HepG2 (cell line): ENCODE data around the gene PRR5L. TPM values are rescaled to one million over a fixed set of nuclear protein-coding genes. Genes with fewer than 3 reads are reported as not detected.

Source experiments
- ERF ChIP-seq: IDR thresholded peaks from 2 replicates; pipeline ENCODE4 v1.6.1; 2018; ENCODE audit warnings: missing biosample characterization, missing genetic modification reagents
- HOXA7 ChIP-seq: sonication (generic); formaldehyde crosslinking; IDR thresholded peaks from 2 replicates; pipeline ENCODE4 v1.8.1; 2022; ENCODE audit warnings: mild to moderate bottlenecking, missing genetic modification reagents, moderate library complexity
- HOXD1 ChIP-seq: sonication (generic); formaldehyde crosslinking; IDR thresholded peaks from 2 replicates; pipeline ENCODE4 v1.5.0; 2020; ENCODE audit warnings: missing genetic modification reagents
- MAFF ChIP-seq: IDR thresholded peaks from 2 replicates; pipeline ENCODE4 v1.6.1; 2011; ENCODE audit warnings: low read depth, low read length, improper control_type of control experiment
- TBX2 ChIP-seq: sonication (generic); formaldehyde crosslinking; IDR thresholded peaks from 2 replicates; pipeline ENCODE4 v1.5.0; 2020; ENCODE audit warnings: missing genetic modification reagents, mild to moderate bottlenecking, borderline replicate concordance
- ZMYM4 ChIP-seq: sonication (generic); formaldehyde crosslinking; IDR thresholded peaks from 2 replicates; pipeline ENCODE4 v1.8.1; 2023; ENCODE audit warnings: mild to moderate bottlenecking, missing genetic modification reagents
- ZNF33A ChIP-seq: sonication (generic); formaldehyde crosslinking; IDR thresholded peaks from 2 replicates; pipeline ENCODE4 v1.5.1; 2020; ENCODE audit warnings: missing genetic modification reagents, mild to moderate bottlenecking, moderate library complexity, borderline replicate concordance
- ZNF432 ChIP-seq: sonication (generic); formaldehyde crosslinking; IDR thresholded peaks from 2 replicates; pipeline ENCODE4 v1.5.0; 2020; ENCODE audit warnings: missing genetic modification reagents, mild to moderate bottlenecking, borderline replicate concordance
- ZNF569 ChIP-seq: sonication (generic); formaldehyde crosslinking; IDR thresholded peaks from 2 replicates; pipeline ENCODE4 v1.5.0; 2020; ENCODE audit warnings: mild to moderate bottlenecking, missing genetic modification reagents, moderate library complexity, borderline replicate concordance
- ZNF674 ChIP-seq: sonication (generic); formaldehyde crosslinking; IDR thresholded peaks from 2 replicates; pipeline ENCODE4 v1.5.0; 2020; ENCODE audit warnings: low read depth, mild to moderate bottlenecking, missing genetic modification reagents
- polyA plus RNA-seq, 8 experiments: library from polyadenylated mRNA; depleted of rRNA in 3 of 8; stranded (reverse) in 7 of 8; unstranded in 1 of 8; fragments of >200 nt; fragmentation: Illumina TruSeq in 4 of 8; extraction: Trizol in 4 of 8; gene quantifications; 2 replicates each; pipeline versions ENCODE4 v1.2.1 to v1.2.3, GENCODE V29; 2011 to 2016; ENCODE audit warnings: low read depth in 4 of 8, missing spikeins in 1 of 8, mixed read lengths in 1 of 8; ENCODE audit not compliant: insufficient read depth in 1 of 8
- total RNA-seq, 5 experiments: library from RNA; depleted of rRNA; stranded (reverse); fragments of >200 nt; fragmentation: Illumina TruSeq; extraction: Trizol; gene quantifications; 2 replicates each; pipeline ENCODE4 v1.2.3, GENCODE V29; 2016; ENCODE audit warnings: low read depth in 1 of 5
- TF ChIP-seq, protein P1 (sequence below), 2 experiments: sonication (generic) in 1 of 2; formaldehyde crosslinking in 1 of 2; IDR thresholded peaks; 2 replicates each; pipeline versions ENCODE4 v1.5.1 to v1.6.1; 2011 to 2020; ENCODE audit warnings: borderline replicate concordance in 1 of 2, low read depth in 1 of 2, low read length in 1 of 2, mild to moderate bottlenecking in 1 of 2, missing genetic modification reagents in 1 of 2, moderate library complexity in 1 of 2
- TF ChIP-seq, protein P2 (sequence below): sonication (generic); formaldehyde crosslinking; IDR thresholded peaks from 2 replicates; pipeline ENCODE4 v1.4.0; 2020; ENCODE audit warnings: missing genetic modification reagents
- TF ChIP-seq, protein P3 (sequence below): sonication (generic); formaldehyde crosslinking; IDR thresholded peaks from 2 replicates; pipeline ENCODE4 v1.9.0; 2021; ENCODE audit warnings: missing genetic modification reagents, mild to moderate bottlenecking, borderline replicate concordance
- TF ChIP-seq, protein P4 (sequence below): sonication (generic); formaldehyde crosslinking; IDR thresholded peaks from 2 replicates; pipeline ENCODE4 v1.5.0; 2020; ENCODE audit warnings: missing genetic modification reagents, mild to moderate bottlenecking, borderline replicate concordance
- TF ChIP-seq, protein P5 (sequence below): sonication (generic); formaldehyde crosslinking; IDR thresholded peaks from 2 replicates; pipeline ENCODE4 v1.4.0; 2020; ENCODE audit warnings: missing genetic modification reagents

Gene PRR5L
- total and polyA plus RNA-seq, 2 of the 13 experiments (the other 11 are each of a cell fraction or from before 2014, with no cell fraction given): 0.16 TPM; not detected in 1

DNA sequence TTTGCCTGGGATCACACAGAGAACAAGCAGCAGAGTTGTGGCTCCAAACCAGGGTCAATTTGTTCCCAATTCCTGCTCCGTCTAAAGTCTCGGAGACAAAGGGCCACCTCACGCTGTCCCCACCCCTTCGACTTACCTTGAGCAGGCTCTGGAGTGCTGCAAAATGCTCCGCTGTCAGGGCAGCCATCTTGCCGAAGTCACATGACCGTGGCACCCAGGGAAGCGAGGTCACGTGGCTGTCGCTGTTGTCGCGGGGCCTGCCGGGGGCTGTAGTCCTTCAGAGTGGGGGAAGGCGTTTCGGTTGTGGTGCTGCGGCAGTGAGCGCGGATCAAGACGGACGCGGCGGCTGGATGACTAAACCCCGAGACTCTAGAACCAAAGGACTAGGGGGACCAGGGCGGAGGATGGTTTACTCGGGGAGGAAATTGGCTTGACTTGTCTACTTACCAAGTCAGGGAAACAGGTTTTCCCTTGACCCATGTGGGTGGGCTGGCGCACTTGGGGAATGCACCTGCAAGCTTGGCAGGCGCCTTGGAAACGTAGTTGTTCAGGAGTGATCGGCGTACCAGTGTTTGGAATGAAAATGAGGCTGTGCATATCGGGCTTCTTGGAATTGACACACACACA, 6.7 kb upstream of the PRR5L start, which contains the start of gene COMMD9 (continued):
- TF ChIP-seq, protein P1, sequence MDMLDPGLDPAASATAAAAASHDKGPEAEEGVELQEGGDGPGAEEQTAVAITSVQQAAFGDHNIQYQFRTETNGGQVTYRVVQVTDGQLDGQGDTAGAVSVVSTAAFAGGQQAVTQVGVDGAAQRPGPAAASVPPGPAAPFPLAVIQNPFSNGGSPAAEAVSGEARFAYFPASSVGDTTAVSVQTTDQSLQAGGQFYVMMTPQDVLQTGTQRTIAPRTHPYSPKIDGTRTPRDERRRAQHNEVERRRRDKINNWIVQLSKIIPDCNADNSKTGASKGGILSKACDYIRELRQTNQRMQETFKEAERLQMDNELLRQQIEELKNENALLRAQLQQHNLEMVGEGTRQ (IDR thresholded peaks at IDR 0.05; ENCODE audit: low read depth, low read length): peak; percentile 99
- TF ChIP-seq, protein P1 (CRISPR knock-in tag; IDR thresholded peaks at IDR 0.05; ENCODE audit: borderline replicate concordance): peak; percentile 100
- TF ChIP-seq HOXA7 (CRISPR knock-in tag) (no peak), HOXD1 (0 out of 2 replicates have a peak, but pooled peaks have one; percentile 47), MAFF (no peak), ZMYM4 (CRISPR knock-in tag) (peak; percentile 76), ZNF432 (CRISPR knock-in tag) (no peak), ZNF569 (CRISPR knock-in tag) (no peak), ZNF674 (CRISPR knock-in tag) (no peak), ZNF33A (no peak), TBX2 (CRISPR knock-in tag) (peak; percentile 48; the same call in 1 of the 2 replicates), ERF (CRISPR knock-in tag) (peak; percentile 84)
- TF ChIP-seq, protein P2, sequence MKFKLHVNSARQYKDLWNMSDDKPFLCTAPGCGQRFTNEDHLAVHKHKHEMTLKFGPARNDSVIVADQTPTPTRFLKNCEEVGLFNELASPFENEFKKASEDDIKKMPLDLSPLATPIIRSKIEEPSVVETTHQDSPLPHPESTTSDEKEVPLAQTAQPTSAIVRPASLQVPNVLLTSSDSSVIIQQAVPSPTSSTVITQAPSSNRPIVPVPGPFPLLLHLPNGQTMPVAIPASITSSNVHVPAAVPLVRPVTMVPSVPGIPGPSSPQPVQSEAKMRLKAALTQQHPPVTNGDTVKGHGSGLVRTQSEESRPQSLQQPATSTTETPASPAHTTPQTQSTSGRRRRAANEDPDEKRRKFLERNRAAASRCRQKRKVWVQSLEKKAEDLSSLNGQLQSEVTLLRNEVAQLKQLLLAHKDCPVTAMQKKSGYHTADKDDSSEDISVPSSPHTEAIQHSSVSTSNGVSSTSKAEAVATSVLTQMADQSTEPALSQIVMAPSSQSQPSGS (CRISPR knock-in tag): peak; percentile 78; the same call in 1 of the 2 replicates
- TF ChIP-seq, protein P3, sequence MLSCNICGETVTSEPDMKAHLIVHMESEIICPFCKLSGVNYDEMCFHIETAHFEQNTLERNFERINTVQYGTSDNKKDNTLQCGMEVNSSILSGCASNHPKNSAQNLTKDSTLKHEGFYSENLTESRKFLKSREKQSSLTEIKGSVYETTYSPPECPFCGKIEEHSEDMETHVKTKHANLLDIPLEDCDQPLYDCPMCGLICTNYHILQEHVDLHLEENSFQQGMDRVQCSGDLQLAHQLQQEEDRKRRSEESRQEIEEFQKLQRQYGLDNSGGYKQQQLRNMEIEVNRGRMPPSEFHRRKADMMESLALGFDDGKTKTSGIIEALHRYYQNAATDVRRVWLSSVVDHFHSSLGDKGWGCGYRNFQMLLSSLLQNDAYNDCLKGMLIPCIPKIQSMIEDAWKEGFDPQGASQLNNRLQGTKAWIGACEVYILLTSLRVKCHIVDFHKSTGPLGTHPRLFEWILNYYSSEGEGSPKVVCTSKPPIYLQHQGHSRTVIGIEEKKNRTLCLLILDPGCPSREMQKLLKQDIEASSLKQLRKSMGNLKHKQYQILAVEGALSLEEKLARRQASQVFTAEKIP (CRISPR knock-in tag): no peak
- TF ChIP-seq, protein P4, sequence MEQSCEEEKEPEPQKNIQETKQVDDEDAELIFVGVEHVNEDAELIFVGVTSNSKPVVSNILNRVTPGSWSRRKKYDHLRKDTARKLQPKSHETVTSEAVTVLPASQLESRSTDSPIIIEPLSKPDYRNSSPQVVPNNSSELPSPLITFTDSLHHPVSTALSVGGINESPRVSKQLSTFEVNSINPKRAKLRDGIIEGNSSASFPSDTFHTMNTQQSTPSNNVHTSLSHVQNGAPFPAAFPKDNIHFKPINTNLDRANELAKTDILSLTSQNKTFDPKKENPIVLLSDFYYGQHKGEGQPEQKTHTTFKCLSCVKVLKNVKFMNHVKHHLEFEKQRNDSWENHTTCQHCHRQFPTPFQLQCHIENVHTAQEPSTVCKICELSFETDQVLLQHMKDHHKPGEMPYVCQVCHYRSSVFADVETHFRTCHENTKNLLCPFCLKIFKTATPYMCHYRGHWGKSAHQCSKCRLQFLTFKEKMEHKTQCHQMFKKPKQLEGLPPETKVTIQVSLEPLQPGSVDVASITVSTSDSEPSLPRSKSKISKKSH (CRISPR knock-in tag): peak; percentile 53; the same call in 1 of the 2 replicates
- TF ChIP-seq, protein P5, sequence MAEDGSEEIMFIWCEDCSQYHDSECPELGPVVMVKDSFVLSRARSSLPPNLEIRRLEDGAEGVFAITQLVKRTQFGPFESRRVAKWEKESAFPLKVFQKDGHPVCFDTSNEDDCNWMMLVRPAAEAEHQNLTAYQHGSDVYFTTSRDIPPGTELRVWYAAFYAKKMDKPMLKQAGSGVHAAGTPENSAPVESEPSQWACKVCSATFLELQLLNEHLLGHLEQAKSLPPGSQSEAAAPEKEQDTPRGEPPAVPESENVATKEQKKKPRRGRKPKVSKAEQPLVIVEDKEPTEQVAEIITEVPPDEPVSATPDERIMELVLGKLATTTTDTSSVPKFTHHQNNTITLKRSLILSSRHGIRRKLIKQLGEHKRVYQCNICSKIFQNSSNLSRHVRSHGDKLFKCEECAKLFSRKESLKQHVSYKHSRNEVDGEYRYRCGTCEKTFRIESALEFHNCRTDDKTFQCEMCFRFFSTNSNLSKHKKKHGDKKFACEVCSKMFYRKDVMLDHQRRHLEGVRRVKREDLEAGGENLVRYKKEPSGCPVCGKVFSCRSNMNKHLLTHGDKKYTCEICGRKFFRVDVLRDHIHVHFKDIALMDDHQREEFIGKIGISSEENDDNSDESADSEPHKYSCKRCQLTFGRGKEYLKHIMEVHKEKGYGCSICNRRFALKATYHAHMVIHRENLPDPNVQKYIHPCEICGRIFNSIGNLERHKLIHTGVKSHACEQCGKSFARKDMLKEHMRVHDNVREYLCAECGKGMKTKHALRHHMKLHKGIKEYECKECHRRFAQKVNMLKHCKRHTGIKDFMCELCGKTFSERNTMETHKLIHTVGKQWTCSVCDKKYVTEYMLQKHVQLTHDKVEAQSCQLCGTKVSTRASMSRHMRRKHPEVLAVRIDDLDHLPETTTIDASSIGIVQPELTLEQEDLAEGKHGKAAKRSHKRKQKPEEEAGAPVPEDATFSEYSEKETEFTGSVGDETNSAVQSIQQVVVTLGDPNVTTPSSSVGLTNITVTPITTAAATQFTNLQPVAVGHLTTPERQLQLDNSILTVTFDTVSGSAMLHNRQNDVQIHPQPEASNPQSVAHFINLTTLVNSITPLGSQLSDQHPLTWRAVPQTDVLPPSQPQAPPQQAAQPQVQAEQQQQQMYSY (CRISPR knock-in tag): no peak
